GM12891 (cell line): ENCODE data around the gene NET1.

Source experiments
- PAX5 ChIP-seq: IDR thresholded peaks from 2 replicates; pipeline ENCODE4 v1.6.1; 2011; ENCODE audit warnings: low read length, moderate library complexity, mild to moderate bottlenecking; ENCODE audit not compliant: insufficient read depth, severe bottlenecking
- POLR2A ChIP-seq: IDR thresholded peaks from 2 replicates; pipeline ENCODE4 v1.6.1; 2011; ENCODE audit warnings: low read depth, low read length, control low read depth
- POLR2AphosphoS5 ChIP-seq: IDR thresholded peaks from 2 replicates; pipeline ENCODE4 v1.6.1; 2011; ENCODE audit warnings: low read depth, low read length, control low read depth
- POU2F2 ChIP-seq: IDR thresholded peaks from 2 replicates; pipeline ENCODE4 v1.6.1; 2011; ENCODE audit warnings: low read depth, mild to moderate bottlenecking, control low read depth, low read length, moderate library complexity
- SPI1 ChIP-seq: IDR thresholded peaks from 2 replicates; pipeline ENCODE4 v1.6.1; 2011; ENCODE audit warnings: low read depth, low read length, control low read depth
- TAF1 ChIP-seq: IDR thresholded peaks from 2 replicates; pipeline ENCODE4 v1.6.1; 2011; ENCODE audit warnings: low read depth, low read length, control low read depth

DNA sequence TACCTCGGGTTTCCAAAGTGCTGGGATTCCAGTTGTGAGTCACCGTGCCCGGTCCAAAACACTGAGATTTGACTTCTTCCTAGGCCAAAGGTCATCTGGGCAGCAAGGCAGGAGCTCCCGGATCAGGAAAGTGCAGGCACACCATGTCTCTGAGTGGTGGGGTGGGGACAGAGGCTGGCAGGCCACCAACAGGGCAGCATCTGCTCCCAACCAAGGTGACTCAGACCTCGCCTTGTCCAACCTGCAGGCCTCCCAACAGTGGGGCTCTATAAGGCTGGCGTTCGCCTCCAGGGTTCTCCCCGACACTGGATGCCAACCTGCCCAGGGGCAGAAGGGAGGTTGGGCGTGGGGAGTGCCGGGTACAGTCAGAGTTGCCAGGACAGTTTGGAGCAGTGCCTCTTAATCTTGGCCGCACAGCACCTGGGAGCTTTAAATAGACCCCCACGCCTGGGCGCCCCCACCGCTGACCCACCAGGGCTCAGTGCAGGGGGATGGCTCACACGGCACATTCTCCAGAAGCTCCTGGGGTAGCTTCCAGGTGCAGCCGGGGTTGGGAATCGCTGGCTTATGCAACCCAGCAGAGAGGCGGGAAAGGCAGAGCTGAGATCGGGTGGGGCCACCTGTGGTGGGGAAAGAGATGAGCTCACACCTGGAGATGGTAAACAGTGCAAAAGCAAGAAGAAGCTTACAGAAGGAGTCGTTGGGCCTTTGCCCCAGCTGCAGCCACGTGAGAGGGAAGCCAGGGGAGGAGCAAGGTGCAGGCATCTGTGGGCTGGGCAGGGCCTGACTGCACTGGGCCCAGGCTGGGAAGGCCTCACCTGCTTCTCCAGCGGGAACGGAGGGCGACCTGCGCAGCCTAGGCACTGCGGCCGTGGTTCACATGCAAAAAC lies 76.2 kb downstream of the NET1 start:
- no peak for TF ChIP-seq POLR2A
- TF ChIP-seq TAF1, result no peak
- TF ChIP-seq POLR2AphosphoS5, result no peak
- no peak for TF ChIP-seq POU2F2
- no peak for TF ChIP-seq SPI1
- no peak for TF ChIP-seq PAX5
